Omental fat pad (tissue), 4 donors: ENCODE measurements around the gene TEDC1. TPM values are rescaled to one million over a fixed set of nuclear protein-coding genes. Genes with fewer than 3 reads are reported as not detected.

ENCODE experiments used
- ATAC-seq: fragments of 150-250 bp; one replicate; pipeline ENCODE4 v1.9.1; 2016; ENCODE audit warnings: mild to moderate bottlenecking, moderate library complexity; ENCODE audit not compliant: low FRiP score
- DNase-seq: peaks from one replicate; pipeline ENCODE4 v3.0.0-alpha.2; 2019; ENCODE audit warnings: low spot score
- total RNA-seq, 4 donors: library from RNA; depleted of rRNA; stranded (reverse); fragments of >200 nt; gene quantifications; one replicate each; pipeline ENCODE4 v1.1.0, GENCODE V29; 2016
- TF ChIP-seq, protein P1 (sequence below), 3 donors: fragments of 450-650 bp; IDR thresholded peaks; one replicate each; pipeline ENCODE4 v1.5.1; 2016 to 2017; ENCODE audit warnings: antibody characterized with exemption in 3 of 3, mild to moderate bottlenecking in 3 of 3, moderate library complexity in 2 of 3

The TEDC1 gene
- total RNA-seq, 4 donors from 2014 or later, result 2.8 to 18.9 (median 7.4) TPM

DNA sequence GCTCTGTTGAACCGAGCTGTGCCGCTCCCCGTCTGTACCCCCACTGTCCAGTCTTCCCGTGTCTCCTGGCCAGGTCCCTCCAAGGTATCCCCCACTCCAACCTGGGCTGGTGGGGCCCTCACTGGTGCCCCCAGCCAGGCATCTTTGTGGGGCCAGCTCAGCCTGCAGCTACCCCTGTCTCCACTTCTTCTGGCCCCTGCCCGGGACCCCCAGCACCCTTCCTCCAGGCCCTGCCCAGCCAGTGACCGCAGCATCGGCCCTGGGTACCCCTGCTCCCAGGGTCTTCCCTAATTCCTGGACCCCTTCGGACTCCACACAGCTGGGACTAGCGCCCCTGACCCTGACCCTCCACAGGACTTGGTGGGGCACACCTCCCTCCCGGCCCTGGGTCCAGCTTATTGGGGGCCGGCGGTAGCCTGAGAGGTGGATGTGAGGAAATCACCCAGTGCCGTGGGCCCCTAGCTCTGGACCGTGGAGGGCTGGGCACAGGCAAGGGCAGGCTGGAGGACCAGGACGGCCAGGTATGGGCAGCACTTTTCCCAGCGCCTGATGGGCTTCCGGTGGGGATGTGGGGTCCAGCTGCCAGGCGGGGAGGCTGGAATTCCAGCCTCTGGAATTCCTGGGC, 8.4 kb upstream of the TEDC1 start:
- ATAC-seq (no peak), DNase-seq (no peak)
- TF ChIP-seq, protein P1, sequence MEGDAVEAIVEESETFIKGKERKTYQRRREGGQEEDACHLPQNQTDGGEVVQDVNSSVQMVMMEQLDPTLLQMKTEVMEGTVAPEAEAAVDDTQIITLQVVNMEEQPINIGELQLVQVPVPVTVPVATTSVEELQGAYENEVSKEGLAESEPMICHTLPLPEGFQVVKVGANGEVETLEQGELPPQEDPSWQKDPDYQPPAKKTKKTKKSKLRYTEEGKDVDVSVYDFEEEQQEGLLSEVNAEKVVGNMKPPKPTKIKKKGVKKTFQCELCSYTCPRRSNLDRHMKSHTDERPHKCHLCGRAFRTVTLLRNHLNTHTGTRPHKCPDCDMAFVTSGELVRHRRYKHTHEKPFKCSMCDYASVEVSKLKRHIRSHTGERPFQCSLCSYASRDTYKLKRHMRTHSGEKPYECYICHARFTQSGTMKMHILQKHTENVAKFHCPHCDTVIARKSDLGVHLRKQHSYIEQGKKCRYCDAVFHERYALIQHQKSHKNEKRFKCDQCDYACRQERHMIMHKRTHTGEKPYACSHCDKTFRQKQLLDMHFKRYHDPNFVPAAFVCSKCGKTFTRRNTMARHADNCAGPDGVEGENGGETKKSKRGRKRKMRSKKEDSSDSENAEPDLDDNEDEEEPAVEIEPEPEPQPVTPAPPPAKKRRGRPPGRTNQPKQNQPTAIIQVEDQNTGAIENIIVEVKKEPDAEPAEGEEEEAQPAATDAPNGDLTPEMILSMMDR (IDR thresholded peaks at IDR 0.05), result no peak

DNA sequence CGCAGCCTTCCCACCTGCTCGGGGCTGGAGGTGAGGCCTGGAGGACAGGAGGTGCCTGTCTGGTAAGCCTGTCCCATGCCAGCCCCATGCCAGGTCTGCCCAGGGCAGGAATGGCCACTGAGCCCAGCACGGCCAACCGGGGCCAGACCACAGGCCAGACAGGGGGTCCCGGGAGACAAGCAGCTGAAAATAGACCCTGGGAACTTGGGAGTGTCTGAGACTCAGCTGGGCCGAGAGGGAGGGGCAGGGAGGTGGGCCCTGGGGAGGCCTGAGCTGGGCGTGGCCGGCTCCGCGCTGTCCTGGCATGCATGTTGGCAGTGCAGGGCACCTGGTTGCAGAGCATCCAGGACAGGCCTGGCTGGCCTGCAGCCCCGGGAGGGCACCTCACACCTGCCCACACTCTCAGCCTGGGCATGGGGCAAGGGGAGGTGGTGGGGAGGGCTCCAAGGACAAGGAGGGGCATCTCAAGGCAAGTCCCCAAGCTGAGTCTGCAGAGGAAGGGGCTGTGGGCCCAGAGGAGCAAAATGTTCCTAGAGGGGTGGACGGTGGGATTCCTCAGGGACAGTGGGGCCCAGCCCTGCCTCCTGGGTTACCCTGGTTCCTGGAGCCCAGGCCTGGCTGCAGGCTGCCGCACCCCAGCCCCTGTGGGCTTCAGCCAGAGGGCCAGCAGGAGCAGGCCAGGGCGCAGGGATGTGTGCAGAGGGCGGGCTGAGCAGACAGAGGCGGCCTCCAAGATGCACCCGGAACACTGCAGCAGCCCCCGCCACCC, 7.6 kb upstream of the TEDC1 start:
- no peak for DNase-seq
- TF ChIP-seq, protein P1 (IDR thresholded peaks at IDR 0.05), result no peak
- ATAC-seq, result no peak

DNA sequence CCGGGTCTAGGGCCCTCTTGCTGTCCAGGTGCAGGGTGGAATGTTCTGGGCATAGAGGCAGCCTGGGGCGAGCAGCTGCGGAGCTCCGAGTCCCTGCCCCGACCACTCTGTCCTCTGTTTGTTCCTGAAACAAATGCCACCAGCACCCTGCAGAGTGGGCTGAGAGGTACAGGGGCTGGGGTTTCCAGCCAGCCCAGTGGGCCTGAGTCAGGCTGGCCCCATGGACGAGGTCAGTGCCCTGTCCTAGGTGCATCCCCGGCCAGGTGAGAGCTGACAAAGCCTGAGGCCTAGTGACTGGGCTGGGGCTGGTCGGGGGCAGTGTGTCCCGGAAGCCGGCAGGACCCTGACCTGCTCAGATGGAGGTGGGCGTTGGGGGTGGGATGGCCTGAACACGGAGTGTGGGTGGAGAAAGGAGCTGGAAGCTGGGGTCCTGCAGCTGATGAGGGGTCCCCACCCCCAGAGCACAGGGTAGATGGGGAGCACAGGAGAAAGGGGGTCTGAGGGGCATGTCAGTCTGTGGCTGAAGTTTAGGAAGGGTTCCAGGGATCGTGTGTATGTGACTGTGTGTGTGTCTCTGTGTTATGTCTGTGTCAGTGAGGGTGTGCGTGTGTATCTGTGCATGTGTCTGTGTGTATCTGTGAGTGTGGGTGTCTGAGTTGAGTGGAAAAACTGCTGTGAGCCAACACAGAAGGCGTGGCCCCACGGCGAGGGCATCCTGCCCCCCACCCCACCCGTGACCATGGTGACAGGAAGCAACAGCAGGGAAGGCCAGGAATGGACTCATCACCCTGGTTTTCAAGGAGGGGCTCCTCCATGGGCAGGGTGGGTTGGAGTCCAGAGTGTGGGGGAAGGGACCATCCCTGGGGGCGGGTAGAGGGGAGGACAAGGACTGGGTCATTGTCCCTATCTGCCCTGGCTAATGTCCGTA, 6.7 kb upstream of the TEDC1 start:
- TF ChIP-seq, protein P1 (IDR thresholded peaks at IDR 0.05), result no peak
- ATAC-seq, result no peak
- no peak for DNase-seq

DNA sequence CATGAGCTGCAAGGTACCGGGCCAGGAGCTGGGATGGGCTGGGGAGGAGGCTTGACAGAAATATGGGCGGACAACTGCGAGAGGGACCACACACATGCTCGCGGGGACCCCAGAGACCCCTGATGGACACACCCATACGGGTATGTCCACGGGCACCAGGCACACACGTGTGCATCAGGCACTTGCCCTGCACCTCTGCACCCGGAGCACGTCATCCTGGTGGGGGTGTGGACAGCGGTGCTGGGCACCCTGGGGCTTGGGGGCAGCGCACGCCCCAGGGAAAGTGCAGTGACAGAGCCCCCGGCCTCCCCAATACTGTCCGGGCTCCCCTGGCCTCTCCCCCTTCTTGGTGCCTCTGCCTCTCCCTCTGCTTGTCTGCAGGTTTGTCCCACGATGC, 6.1 kb upstream of the TEDC1 start:
- TF ChIP-seq, protein P1 (IDR thresholded peaks at IDR 0.05), result no peak
- DNase-seq (no peak), ATAC-seq (no peak)

DNA sequence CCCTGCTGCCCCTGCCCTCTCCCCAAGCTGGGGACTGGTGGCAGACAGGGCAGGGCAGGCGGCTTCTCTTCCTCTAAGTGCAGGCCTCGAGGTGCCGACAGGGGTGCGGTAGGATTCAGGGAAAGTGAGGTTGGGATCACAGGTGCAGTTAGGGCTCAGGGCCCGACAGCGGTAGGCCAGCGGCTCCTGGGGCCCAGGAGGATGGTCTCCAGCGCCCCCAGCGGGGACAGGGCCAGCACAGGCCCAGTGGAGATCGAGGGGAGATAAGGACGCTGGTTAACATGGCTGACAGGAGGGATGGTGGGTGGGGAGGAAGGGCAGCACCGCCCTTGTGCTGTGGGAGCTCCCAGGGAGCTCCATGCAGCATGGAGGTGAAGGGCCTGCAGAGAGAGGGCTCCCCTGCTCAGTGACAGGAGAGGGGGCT, 5.3 kb upstream of the TEDC1 start:
- ATAC-seq, result no peak
- DNase-seq, result no peak
- TF ChIP-seq, protein P1 (IDR thresholded peaks at IDR 0.05), result no peak

DNA sequence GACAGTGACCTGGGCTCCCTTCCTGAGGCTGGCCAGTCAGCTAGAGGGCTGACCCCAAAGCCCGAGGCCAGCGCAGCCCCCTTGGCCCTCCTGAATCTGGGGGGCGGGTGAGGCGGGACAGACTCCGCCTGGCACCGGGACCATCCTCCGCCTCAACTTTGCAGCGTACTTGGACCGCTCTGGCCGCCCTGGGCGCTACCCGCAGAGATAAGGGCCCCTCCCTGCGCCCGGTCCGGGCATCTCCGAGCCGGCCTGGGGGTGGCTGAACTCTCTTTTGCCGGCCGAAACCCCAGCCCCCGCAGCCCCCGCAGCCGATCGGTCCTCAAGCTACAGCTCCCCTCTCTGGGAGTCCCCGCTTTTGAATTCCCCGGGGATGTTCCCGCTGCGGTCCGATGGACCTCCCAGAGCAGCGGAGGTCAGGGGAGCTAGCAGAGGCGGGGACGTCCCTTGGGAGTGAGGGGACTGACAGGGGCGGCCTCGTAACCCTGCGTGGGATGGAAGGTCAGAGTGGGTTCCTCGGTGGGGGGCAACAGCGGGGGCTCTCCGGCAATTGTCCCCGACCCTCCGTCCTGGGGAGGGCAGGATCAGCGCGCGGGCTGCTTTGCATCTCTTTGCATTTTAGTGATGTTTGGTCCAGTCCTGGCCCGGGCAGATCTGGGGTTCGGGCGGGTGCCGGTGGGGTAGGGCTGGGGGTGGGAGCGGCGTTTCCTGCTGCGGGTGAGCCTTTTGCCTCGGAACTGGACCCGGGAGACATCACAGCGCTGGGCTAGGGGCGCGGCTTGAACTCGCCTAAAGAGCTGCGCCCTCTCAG, 4.7 kb upstream of the TEDC1 start, which contains the start of gene CRIP1:
Gene CRIP1 (plus strand): TSS at position 724 of the 811 bp plus-strand sequence. CDS start 374 bp downstream, outside the sequence.
- DNase-seq (no peak), ATAC-seq (no peak)
- TF ChIP-seq, protein P1 (IDR thresholded peaks at IDR 0.05), result no peak
